Bronchial epithelial cell (primary cell): Measurements from ENCODE around the gene AANAT. TPM values are rescaled to one million over a fixed set of nuclear protein-coding genes. Genes with fewer than 3 reads are reported as not detected.

ENCODE experiments used
- total RNA-seq: library from RNA; depleted of rRNA; stranded (reverse); fragments of >200 nt; gene quantifications from 2 replicates; pipeline ENCODE4 v1.2.1, GENCODE V29; 2014

The AANAT gene
- total RNA-seq, 1 donor from 2014 or later, result not detected

Other genes starting within 250 kb of the AANAT start
- not detected in 2 replicates for gene RNF157, start 227.1 kb upstream of the AANAT start, total RNA-seq
- 3.4 and 7.3 TPM in 2 replicates for gene UBALD2, start 202.3 kb upstream of the AANAT start, total RNA-seq
- gene QRICH2, start 159.3 kb upstream of the AANAT start, total RNA-seq, result 2.1 and 3.8 TPM in 2 replicates
- 29.2 and 30.5 TPM in 2 replicates for gene PRPSAP1, start 113.7 kb upstream of the AANAT start, total RNA-seq
- 76.1 and 80.1 TPM in 2 replicates for gene SPHK1, start 83.0 kb upstream of the AANAT start, total RNA-seq
- gene UBE2O, start 14.5 kb upstream of the AANAT start, total RNA-seq, result 15.8 and 21.8 TPM in 2 replicates
- gene RHBDF2, start 33.8 kb downstream of the AANAT start, total RNA-seq, result 9.9 and 10.8 TPM in 2 replicates
- 2.1 and 2.3 TPM in 2 replicates for gene CYGB, start 70.1 kb downstream of the AANAT start, total RNA-seq
- gene PRCD, start 72.4 kb downstream of the AANAT start, total RNA-seq, result 0.13 TPM in 1 of 2 replicates, not detected in the other
- gene ST6GALNAC2, start 118.3 kb downstream of the AANAT start, total RNA-seq, result 38.4 and 64.4 TPM in 2 replicates
- 5.0 and 10.8 TPM in 2 replicates for gene ST6GALNAC1, start 176.2 kb downstream of the AANAT start, total RNA-seq
- 80.6 and 95.9 TPM in 2 replicates for gene MXRA7, start 243.4 kb downstream of the AANAT start, total RNA-seq